ENCODE measurements around the gene RBX1. TPM values are rescaled to one million over a fixed set of nuclear protein-coding genes. Genes with fewer than 3 reads are reported as not detected.

Gene RBX1
- total and polyA plus RNA-seq, 2 of the 4 experiments (the other 2 are of a cell fraction): 72.4 to 84.5 TPM

- Histone ChIP-seq H4K8ac (ENCODE audit: low read depth in 2 of 2, low read length in 2 of 2) (no peak overlapping the region), H3K9me3 (ENCODE audit: control insufficient read depth, insufficient read depth, low read length) (no peaks in the 10 kb centered on the region), H3K27ac (ENCODE audit: insufficient read depth, low read length) (no peak overlapping the region), H3K18ac (ENCODE audit: low read depth, low read length) (no peak overlapping the region), H3K36me3 (ENCODE audit: control insufficient read depth, insufficient read depth, low read length) (peaks cover 9% of the 10 kb centered on the region), H3K4me2 (ENCODE audit: low read depth, low read length) (no peak overlapping the region), H3K27me3 (ENCODE audit: control insufficient read depth, insufficient read depth, low read length) (no peaks in the 10 kb centered on the region), H4K91ac (ENCODE audit: insufficient read depth, low read depth, low read length) (no peak overlapping the region), H3K4me3 (ENCODE audit: insufficient read depth, low read depth, low read length) (no peak overlapping the region), H3K56ac (ENCODE audit: extremely low read depth, insufficient read depth, low read length) (no peak overlapping the region), H2AK9ac (replicated peaks; ENCODE audit: low read depth, low read length, poor library complexity) (no peak overlapping the region), H4K5ac (ENCODE audit: low read depth, low read length) (no peak overlapping the region), H4K20me1 (ENCODE audit: insufficient read depth, low read length) (no peaks in the 10 kb centered on the region), H3K79me1 (ENCODE audit: low read depth in 1 of 2, low read length in 2 of 2) (peaks cover 0 to 8% of the 10 kb centered on the region in 2 experiments; a peak in 1 of 4 replicates), H3K4ac (ENCODE audit: low read depth, low read length) (no peak overlapping the region), H3K9ac (ENCODE audit: low read depth, low read length) (no peak overlapping the region), H2BK120ac (ENCODE audit: low read depth, low read length) (no peak overlapping the region), H3K14ac (replicated peaks; ENCODE audit: low read depth, low read length) (no peak overlapping the region), H2BK15ac (ENCODE audit: low read depth, low read length) (no peak overlapping the region), H2BK5ac (ENCODE audit: low read depth, low read length, poor library complexity, severe bottlenecking) (no peak overlapping the region), H2AFZ (replicated peaks; ENCODE audit: low read length, poor library complexity) (no peak overlapping the region), H3K4me1 (ENCODE audit: control insufficient read depth, insufficient read depth, low read length) (no peaks in the 10 kb centered on the region), H3K23ac (ENCODE audit: low read depth, low read length) (no peak overlapping the region), H2AK5ac (ENCODE audit: low read depth, low read length) (no peak overlapping the region), H3K9me1 (ENCODE audit: insufficient read depth, low read length) (0 out of 2 replicates have a peak, but pooled peaks cover 3% of the 10 kb centered on the region), H2BK20ac (ENCODE audit: low read depth, low read length) (no peak overlapping the region)
- no peak; the same call in 1 of the 2 replicates for ATAC-seq (ENCODE audit: low read depth)
- BruUV-seq (replicated peaks): no TSS peak
- intact Hi-C loops (cut with micrococcal nuclease) (no loop called here), dilution Hi-C loops (cut with HindIII; ENCODE audit: low sequenced_read_pairs, unreplicated experiment) (no loop called here), in situ Hi-C loops (cut with MboI; ENCODE audit: low sequenced_read_pairs) (no loop called here)
- ChIA-PET CTCF (no interaction called here), POLR2A (ENCODE audit: unreplicated experiment) (no interaction called here)
- no peak for TF ChIP-seq CEBPB (IDR thresholded peaks at IDR 0.05; ENCODE audit: low read depth, low read length)
- TF ChIP-seq RAD21 (IDR thresholded peaks at IDR 0.05; ENCODE audit: low read length): no peak
- TF ChIP-seq SMC3 (IDR thresholded peaks at IDR 0.05; ENCODE audit: low read depth, low read length): no peak
- no peak for DNase-seq
- no CpG with 5 or more reads among the region's 1 CpG for WGBS, 2 experiments (ENCODE audit: extremely low coverage in 2 of 2, insufficient read length in 1 of 2)
Measured at GRCh38 chr22:40975366-40975765, 24.2 kb downstream of the RBX1 start.

All from IMR-90 (cell line).